Measurements from ENCODE around the gene EP400.

Gene EP400

DNA sequence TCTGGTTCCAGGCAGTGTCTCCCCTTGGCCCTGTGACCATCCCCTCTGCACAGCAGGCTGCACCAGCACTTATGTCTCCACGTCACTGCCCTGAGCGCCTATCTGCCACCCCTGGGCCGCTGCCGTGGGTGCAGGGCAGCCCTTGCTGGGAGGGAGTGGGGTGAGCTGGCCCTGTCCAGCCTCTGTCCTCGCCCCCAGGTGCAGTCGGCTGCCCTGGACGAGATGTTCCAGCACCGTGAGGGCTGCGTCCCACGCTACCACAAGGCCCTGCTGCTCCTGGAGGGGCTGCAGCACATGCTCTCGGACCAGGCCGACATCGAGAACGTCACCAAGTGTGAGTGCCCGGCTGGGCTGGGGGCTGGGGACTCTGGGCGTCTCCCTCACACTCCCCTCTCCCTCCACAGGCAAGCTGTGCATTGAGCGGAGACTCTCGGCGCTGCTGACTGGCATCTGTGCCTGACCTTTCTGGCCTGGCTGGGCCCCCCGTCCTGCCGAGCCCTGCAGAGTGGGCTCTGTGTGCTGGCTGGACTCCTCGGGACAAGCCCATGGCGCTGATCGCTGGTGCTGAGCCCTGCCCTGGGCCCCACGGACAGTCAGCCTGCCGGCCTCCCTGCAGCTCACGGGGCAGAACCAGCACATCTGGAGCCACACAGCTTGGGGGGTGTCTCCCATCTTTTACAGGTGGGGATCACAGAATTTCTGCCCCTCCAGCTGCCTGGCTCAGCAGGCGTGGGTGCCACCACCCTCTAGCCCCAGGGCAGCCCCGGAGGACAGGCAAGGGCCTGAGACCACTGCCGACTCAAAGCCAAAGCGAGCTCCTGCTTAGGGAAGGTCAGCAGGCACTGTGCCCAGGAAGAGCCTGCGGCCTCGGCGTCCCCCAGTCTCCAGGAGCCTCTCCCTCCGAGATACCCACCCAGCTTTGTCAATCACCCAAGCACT lies 28.6 kb upstream of the EP400 start:
- H3K36me3 ChIP-seq (ENCODE audit: control insufficient read depth in 1 of 2, insufficient read depth in 2 of 2, low read length in 2 of 2) = peaks cover 3 to 55% of the 10 kb centered on the region in 2 donors
- no peak overlapping the region for H3K27ac ChIP-seq (ENCODE audit: low read length)
- no peaks in the 10 kb centered on the region for H3K27me3 ChIP-seq (ENCODE audit: low read depth, low read length)
- H3K4me3 ChIP-seq (ENCODE audit: low read depth in 1 of 2, low read length in 2 of 2) = no peak overlapping the region
- H3K4me1 ChIP-seq (ENCODE audit: control insufficient read depth in 1 of 2, insufficient read depth in 2 of 2, low read length in 2 of 2) = no peaks in the 10 kb centered on the region
- no peaks in the 10 kb centered on the region for H3K9me3 ChIP-seq (ENCODE audit: control insufficient read depth in 1 of 2, low read length in 2 of 2)

GRCh38 chr12:131921866-131922769 lies 27.6 kb upstream of the EP400 start:
- Histone ChIP-seq H3K27ac (ENCODE audit: low read length) (no peak overlapping the region), H3K4me3 (ENCODE audit: low read depth in 1 of 2, low read length in 2 of 2) (no peak overlapping the region), H3K36me3 (ENCODE audit: control insufficient read depth in 1 of 2, insufficient read depth in 2 of 2, low read length in 2 of 2) (peaks cover 0 to 49% of the 10 kb centered on the region in 2 donors), H3K9me3 (ENCODE audit: control insufficient read depth in 1 of 2, low read length in 2 of 2) (no peaks in the 10 kb centered on the region), H3K27me3 (ENCODE audit: low read depth, low read length) (no peaks in the 10 kb centered on the region), H3K4me1 (ENCODE audit: control insufficient read depth in 1 of 2, insufficient read depth in 2 of 2, low read length in 2 of 2) (no peaks in the 10 kb centered on the region)

- peaks cover 0 to 42% of the 10 kb centered on the region in 2 donors for H3K36me3 ChIP-seq (ENCODE audit: control insufficient read depth in 1 of 2, insufficient read depth in 2 of 2, low read length in 2 of 2)
- no peak overlapping the region for H3K4me3 ChIP-seq (ENCODE audit: low read depth in 1 of 2, low read length in 2 of 2)
- no peaks in the 10 kb centered on the region for H3K27me3 ChIP-seq (ENCODE audit: low read depth, low read length)
- no peak overlapping the region for H3K27ac ChIP-seq (ENCODE audit: low read length)
- H3K4me1 ChIP-seq (ENCODE audit: control insufficient read depth in 1 of 2, insufficient read depth in 2 of 2, low read length in 2 of 2) = no peaks in the 10 kb centered on the region
- no peaks in the 10 kb centered on the region for H3K9me3 ChIP-seq (ENCODE audit: control insufficient read depth in 1 of 2, low read length in 2 of 2)
These were observed 27.0 kb upstream of the EP400 start for GRCh38 chr12:131922772-131923171.

DNA sequence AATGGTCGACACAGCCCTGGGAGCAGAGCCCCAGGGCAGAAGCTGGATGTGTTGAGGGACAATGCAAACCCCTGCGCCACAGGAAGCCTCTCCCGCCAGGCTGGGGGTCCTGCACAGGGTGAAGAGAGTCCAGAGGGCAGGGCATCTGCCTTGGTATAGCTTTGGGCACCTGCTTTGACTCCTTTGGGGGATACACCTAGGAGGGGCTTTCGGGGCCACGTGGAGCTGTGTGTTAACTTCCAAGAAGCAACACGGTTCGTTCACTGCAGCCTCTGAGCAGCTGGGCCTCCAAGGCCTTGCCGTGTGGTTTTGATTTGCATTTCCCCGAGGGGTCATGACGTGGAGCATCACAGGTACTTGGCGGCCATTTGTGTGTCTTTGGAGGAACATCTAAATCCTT lies 26.5 kb upstream of the EP400 start:
- Histone ChIP-seq H3K4me1 (ENCODE audit: control insufficient read depth in 1 of 2, insufficient read depth in 2 of 2, low read length in 2 of 2) (no peaks in the 10 kb centered on the region), H3K27ac (ENCODE audit: low read length) (no peak overlapping the region), H3K36me3 (ENCODE audit: control insufficient read depth in 1 of 2, insufficient read depth in 2 of 2, low read length in 2 of 2) (peaks cover 0 to 37% of the 10 kb centered on the region in 2 donors), H3K4me3 (ENCODE audit: low read depth in 1 of 2, low read length in 2 of 2) (no peak overlapping the region), H3K27me3 (ENCODE audit: low read depth, low read length) (no peaks in the 10 kb centered on the region), H3K9me3 (ENCODE audit: control insufficient read depth in 1 of 2, low read length in 2 of 2) (no peaks in the 10 kb centered on the region)

DNA sequence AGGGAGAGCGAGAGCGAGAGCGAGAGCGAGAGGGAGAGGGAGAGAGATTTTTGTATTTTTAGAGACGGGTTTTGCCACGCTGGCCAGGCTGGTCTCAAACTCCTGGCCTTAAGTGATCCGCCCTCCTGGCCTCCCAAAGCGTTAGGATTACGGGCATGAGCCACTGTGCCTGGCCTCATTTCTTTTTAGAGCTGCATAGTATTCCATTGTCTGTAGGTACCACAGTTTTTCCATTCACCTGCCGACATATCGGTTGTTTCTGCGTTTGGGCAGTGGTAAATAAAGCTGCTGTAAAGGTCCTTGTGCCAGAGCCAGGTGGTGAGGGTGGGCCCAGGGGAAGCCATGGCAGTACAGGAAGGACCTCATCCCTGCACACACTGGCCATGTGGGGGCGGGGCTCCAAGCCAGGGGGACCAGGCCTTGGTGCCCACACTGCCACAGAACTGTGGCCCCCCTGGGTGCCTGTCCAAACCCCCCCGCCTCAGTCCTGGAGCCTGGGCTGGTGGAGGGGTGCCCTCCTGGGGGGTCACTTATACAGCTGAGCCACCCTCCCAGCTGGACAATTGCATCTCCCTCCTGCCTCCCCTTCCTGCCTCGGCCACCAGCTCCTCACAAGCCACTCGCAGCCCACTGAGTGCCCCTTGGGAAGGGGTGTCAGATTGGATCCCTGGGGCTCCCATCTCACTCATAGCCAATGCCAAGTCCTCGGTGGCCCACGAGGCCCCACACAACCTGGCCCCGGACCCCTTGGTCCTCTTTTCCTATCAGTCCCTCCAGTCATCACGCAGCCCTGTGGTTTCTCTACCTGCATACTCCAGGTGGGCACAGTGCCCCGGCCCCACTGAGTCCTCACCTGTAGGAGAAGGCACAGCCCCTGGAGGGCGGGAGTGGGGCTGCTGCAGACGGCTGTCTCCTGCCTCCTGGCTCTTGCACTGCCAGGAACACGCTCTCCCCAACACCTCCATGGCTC lies 22.3 kb upstream of the EP400 start:
- Histone ChIP-seq H3K27me3 (ENCODE audit: low read depth, low read length) (no peaks in the 10 kb centered on the region), H3K27ac (ENCODE audit: low read length) (no peak overlapping the region), H3K36me3 (ENCODE audit: control insufficient read depth in 1 of 2, insufficient read depth in 2 of 2, low read length in 2 of 2) (peaks cover 6 to 7% of the 10 kb centered on the region in 2 donors), H3K9me3 (ENCODE audit: control insufficient read depth in 1 of 2, low read length in 2 of 2) (no peaks in the 10 kb centered on the region), H3K4me3 (ENCODE audit: low read depth in 1 of 2, low read length in 2 of 2) (no peak overlapping the region), H3K4me1 (ENCODE audit: control insufficient read depth in 1 of 2, insufficient read depth in 2 of 2, low read length in 2 of 2) (peaks cover 0 to 10% of the 10 kb centered on the region in 2 donors)

GRCh38 chr12:131928080-131928710 lies 21.5 kb upstream of the EP400 start:
- H3K9me3 ChIP-seq (ENCODE audit: control insufficient read depth in 1 of 2, low read length in 2 of 2) = no peaks in the 10 kb centered on the region
- H3K36me3 ChIP-seq (ENCODE audit: control insufficient read depth in 1 of 2, insufficient read depth in 2 of 2, low read length in 2 of 2) = peaks cover 12 to 14% of the 10 kb centered on the region in 2 donors
- H3K4me1 ChIP-seq (ENCODE audit: control insufficient read depth in 1 of 2, insufficient read depth in 2 of 2, low read length in 2 of 2) = peaks cover 0 to 10% of the 10 kb centered on the region in 2 donors
- H3K27me3 ChIP-seq (ENCODE audit: low read depth, low read length) = no peaks in the 10 kb centered on the region
- no peak overlapping the region for H3K27ac ChIP-seq (ENCODE audit: low read length)
- H3K4me3 ChIP-seq (ENCODE audit: low read depth in 1 of 2, low read length in 2 of 2) = peak overlapping the region; percentile 37 to 90

DNA sequence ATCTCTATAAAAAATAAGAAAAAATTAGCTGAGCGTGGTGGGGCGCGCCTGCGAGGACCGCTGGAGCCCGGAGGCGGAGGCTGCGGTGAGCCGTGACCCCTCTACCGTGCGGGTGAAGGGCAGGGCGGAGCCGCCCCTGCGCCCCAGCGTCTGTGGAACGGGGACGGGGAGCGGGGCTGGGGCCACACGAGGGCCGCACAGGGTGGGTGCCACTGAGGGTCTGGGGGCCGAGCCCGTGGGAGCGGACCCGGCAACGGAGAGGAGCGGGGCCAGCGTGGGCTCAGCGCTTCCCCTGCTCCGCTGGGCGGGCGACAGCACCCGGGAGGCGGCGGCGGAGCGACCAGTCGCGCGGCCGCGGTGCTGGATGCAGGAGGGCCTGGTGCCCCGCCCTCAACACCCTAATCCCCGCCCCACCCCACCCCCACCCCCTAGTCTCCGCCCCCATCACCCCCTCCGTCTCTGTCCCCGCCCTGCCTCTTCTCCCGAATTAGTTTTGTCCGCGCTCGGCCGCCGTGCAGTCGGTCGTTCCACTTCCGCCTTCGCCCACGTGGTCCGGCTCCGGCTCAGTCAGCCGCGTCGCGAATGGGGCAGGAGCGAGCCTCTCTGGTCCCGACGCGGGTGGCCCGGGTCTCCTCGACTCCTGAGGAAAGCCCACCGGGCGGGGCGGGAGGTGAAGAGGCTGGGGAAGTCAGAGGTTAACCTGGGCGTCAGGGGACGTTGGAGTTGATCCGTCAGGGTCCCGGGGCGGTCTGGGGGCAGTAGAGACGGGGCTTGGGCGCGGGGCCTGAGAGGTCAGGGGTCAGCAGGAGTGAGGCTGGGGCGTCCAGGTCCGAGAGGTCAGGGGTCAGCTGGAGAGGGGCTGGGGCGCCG lies 20.8 kb upstream of the EP400 start, which contains the start of gene PUS1:
Gene PUS1, plus strand, starts transcription at position 566 of the 870 bp plus-strand sequence. CDS start 447 bp downstream, outside the sequence.
- H3K27ac ChIP-seq (ENCODE audit: low read length) = no peak within 1 kb of the TSS
- H3K36me3 ChIP-seq (ENCODE audit: control insufficient read depth in 1 of 2, insufficient read depth in 2 of 2, low read length in 2 of 2) = peaks cover 12 to 21% of the 10 kb centered on the region in 2 donors
- H3K4me3 ChIP-seq (ENCODE audit: low read depth in 1 of 2, low read length in 2 of 2) = peak within 1 kb of the TSS; percentile 69 to 90
- no peaks in the 10 kb centered on the region for H3K27me3 ChIP-seq (ENCODE audit: low read depth, low read length)
- no peaks in the 10 kb centered on the region for H3K9me3 ChIP-seq (ENCODE audit: control insufficient read depth in 1 of 2, low read length in 2 of 2)
- H3K4me1 ChIP-seq (ENCODE audit: control insufficient read depth in 1 of 2, insufficient read depth in 2 of 2, low read length in 2 of 2) = peaks cover 0 to 10% of the 10 kb centered on the region in 2 donors

DNA sequence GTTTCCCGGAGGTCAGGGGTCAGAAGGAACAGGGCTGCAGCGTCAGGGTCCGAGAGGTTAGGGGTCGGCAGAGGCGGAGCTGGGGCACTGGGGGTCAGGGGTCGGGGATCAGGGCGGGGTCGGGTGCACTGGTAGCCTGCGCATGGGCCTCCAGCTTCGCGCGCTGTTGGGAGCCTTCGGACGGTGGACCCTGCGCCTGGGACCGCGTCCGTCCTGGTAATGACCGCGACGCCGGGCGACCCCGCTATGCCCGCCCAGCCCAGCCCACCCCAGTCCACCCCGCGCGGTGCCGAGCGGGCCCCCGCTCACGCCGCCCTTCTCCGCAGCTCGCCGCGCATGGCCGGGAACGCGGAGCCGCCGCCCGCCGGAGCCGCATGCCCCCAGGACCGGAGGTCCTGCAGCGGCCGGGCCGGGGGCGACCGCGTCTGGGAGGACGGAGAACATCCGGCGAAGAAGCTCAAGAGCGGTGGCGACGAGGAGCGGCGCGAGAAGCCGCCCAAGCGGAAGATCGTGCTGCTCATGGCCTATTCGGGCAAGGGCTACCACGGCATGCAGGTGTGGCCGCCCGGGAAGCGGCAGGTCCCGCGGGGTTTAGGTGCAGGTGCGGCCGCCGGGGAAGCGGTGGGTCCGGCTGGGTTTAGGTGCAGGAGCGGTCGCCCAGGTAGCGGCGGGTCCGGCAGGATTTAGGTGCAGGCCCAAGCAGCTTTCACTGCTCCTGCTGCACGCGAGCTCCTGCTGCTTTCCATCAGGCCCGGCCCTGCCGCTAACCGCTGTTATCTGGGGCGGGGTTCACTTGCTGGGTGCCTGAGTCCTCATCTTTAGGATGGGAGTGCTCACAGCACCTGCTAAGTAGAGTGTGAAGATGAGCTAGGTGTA lies 19.9 kb upstream of the EP400 start:
- Histone ChIP-seq H3K4me3 (ENCODE audit: low read depth in 1 of 2, low read length in 2 of 2) (peak overlapping the region; percentile 69 to 90), H3K27me3 (ENCODE audit: low read depth, low read length) (no peaks in the 10 kb centered on the region), H3K9me3 (ENCODE audit: control insufficient read depth in 1 of 2, low read length in 2 of 2) (no peaks in the 10 kb centered on the region), H3K36me3 (ENCODE audit: control insufficient read depth in 1 of 2, insufficient read depth in 2 of 2, low read length in 2 of 2) (peaks cover 18 to 28% of the 10 kb centered on the region in 2 donors), H3K27ac (ENCODE audit: low read length) (no peak overlapping the region), H3K4me1 (ENCODE audit: control insufficient read depth in 1 of 2, insufficient read depth in 2 of 2, low read length in 2 of 2) (peaks cover 0 to 10% of the 10 kb centered on the region in 2 donors)

DNA sequence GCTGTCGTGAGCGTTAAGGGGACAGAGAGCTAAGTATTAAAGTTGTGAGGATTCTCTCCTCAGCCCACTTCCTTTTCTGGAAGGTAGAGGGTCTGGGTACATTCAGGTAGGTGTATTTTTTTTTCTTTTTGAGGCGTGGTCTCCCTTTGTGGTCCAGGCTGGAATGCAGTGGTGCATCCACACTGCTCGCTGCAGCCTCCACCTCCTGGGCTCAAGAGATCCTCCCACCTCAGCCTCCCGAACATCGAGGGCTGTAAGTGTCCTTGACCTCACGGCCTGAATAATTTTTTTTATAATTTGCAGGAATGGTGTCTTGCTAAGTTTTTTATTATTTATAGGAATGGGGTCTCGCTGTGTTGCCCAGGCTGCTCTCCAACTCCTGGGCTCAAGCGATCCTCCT lies 19.2 kb upstream of the EP400 start:
- Histone ChIP-seq H3K36me3 (ENCODE audit: control insufficient read depth in 1 of 2, insufficient read depth in 2 of 2, low read length in 2 of 2) (peaks cover 22 to 33% of the 10 kb centered on the region in 2 donors), H3K4me3 (ENCODE audit: low read depth in 1 of 2, low read length in 2 of 2) (peak overlapping the region; percentile 65 to 90)

More for the DNA sequence above, 19.2 kb upstream of the EP400 start:
- Histone ChIP-seq H3K9me3 (ENCODE audit: control insufficient read depth in 1 of 2, low read length in 2 of 2) (no peaks in the 10 kb centered on the region), H3K27ac (ENCODE audit: low read length) (no peak overlapping the region), H3K4me1 (ENCODE audit: control insufficient read depth in 1 of 2, insufficient read depth in 2 of 2, low read length in 2 of 2) (peaks cover 0 to 10% of the 10 kb centered on the region in 2 donors), H3K27me3 (ENCODE audit: low read depth, low read length) (no peaks in the 10 kb centered on the region)

All from muscle layer of duodenum (tissue), 2 donors.